ENCODE data around the gene GPR15.

DNA sequence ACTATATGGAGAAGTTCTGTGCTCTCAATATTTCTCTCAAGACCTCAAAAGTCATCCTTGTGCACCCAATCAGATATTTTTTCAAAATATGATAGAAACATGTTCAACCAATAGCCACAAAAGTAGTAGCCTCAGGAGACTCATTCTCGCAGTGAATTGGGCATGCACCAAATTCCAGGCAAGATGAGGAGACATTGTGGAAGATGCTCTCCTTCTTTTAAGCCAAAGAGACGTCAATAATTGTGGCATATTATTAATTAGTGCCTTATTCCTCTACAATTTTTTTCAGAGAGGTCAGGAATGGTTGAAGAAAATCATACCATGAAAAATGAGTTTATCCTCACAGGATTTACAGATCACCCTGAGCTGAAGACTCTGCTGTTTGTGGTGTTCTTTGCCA, 34.4 kb upstream of the GPR15 start, which contains the start of gene OR5K2:
- no peak for TF ChIP-seq EZH2phosphoT487 (IDR thresholded peaks at IDR 0.05; ENCODE audit: insufficient read depth, low read depth)
- no peak for TF ChIP-seq EZH2 (IDR thresholded peaks at IDR 0.05; ENCODE audit: insufficient read depth, poor library complexity, severe bottlenecking)
